GM19240 (cell line): ENCODE data around the gene BCLAF3.

Source experiments
- DNase-seq: peaks from one replicate; pipeline ENCODE4 v3.0.0; 2011; ENCODE audit warnings: low spot score; ENCODE audit not compliant: insufficient read length

Gene BCLAF3

DNA sequence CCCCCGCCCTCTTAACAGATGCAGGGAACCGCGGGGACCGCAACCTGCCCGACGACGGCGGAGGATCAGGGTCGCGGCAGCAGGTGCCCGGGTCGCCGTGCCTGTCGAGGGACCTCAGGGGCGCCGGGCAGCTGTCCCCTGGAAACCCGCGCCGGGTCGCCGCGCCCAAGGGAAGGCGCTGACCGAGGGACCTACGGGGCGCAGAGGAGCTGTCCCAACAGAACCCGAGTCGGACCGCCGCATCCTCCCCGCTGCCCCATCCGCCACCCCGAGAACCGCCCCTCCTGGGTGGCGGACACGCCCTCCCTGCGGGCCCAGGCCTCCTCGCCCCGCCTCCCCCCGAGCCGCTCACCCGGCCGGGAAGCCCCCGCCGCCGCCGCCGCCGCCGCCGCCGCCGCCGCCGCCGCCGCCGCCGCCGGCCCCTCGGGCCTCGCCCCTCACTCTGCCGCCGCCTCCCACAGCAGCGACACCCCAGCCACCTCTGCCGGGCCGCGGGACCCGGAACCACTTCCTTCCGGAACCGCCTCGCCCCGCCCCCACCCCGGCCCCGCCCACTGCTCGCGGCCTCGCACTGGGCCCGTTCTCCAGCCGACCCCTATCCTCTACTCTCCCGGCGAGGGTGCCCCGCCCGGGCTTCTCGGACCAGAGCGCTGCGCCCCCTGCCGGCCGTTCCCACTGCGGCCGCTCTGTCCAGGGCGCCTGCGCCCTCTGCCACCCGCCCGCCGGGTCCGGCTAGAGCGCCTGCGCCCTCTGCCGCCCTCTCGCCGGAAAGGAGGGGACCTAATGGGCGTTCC is at the start of gene BCLAF3:
Gene BCLAF3, minus strand, starts transcription at position 506 of the 794 bp plus-strand sequence. CDS start 20,797 bp downstream, outside the sequence.
- DNase-seq = peak; percentile 86

- DNase-seq = no peak
Measured at GRCh38 chrX:20038966-20039365, 48.1 kb upstream of the BCLAF3 start.

- no peak for DNase-seq
Measured at GRCh38 chrX:20037186-20037585, 46.3 kb upstream of the BCLAF3 start.

GRCh38 chrX:20032201-20032600 is 41.3 kb upstream of the BCLAF3 start:
- no peak for DNase-seq

GRCh38 chrX:20029728-20030127 is 38.9 kb upstream of the BCLAF3 start:
- no peak for DNase-seq

DNA sequence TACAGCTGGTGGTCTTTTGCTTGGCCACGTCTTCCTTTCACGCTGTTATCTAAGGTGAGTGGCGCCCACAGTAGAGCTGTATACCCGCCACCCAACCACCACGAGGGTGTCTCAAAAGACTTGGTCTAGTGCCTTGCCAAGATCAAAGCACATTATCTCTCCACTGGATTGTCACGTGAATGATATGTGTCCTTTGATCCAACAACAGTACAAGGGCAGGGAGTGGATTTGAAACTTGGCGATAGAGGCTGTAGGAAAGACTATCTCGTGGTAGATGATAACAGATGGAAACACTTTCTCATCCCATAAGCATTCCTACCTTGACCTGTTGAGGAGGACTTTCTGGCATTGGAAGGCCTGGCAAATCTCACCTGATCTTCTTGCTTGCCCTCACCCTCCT is 37.7 kb upstream of the BCLAF3 start:
- no peak for DNase-seq

GRCh38 chrX:20026278-20026677 is 35.4 kb upstream of the BCLAF3 start:
- DNase-seq = no peak

DNA sequence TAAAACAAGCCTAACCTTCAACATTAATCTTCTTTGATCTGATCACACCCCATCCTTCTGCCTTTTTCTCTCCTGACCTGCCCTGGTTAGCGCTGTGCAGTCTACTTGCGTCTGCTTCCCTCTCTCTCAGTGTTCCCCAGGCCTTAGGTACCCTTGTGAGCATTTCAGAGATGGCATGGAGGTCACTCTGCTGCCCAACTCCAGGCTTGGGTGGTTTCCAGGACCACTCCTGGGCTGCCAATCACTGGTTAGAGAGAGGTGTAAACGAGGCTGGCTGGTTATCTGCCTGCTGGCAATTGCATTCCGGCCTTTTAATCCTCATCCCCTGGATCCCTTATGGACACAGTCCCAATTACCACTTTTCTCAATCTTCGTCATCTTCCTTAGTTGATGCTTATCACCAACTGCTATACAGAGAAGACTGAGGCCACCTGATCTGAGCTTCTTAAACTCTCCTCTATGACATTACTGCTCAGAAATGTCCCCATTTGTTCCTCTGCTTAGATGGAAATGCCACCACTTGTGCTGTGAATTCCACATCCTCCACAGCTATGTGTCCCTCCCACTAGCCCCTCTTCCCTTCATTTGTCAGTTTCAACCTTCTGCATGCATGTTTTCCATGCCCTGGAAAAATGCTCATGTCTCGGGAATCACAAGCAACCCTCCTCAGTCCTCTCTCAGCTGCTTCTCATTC is 29.0 kb upstream of the BCLAF3 start:
- no peak for DNase-seq

DNA sequence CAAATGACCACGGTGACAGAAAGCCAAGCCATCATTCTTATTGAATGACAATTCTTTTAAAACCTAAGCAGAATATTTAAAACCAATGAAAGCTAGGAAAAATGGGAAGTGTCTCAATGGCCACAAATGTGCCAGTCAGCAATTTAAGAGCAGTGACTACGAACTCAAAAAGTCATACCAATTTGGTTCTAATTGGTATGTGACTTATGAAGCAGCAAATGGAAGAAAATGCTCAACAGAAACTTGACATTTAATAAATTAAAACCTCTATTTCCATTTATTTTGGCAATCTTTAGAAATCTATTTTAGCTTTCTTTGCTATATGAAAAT is 25.7 kb upstream of the BCLAF3 start:
- no peak for DNase-seq

GRCh38 chrX:20015945-20016615 is 25.2 kb upstream of the BCLAF3 start:
- no peak for DNase-seq

DNA sequence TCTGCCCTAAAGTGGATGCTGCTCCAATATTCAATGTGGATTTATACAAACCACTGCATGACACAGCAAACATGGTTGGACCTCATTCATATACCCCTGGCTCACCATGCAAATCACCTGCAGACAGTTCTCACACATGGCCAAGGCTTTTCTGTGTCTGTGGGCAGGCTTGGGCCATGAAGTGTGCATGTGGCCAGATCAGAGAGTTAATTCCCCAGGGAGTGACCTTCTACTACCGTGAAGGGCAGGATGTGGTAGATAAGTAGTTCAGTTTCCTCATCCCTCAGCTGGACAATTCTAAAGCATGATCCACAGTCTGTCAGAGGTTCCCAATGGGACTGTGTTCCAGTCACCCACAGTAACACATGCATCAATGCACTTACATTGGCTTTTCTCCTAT is 24.6 kb upstream of the BCLAF3 start:
- DNase-seq = no peak

DNA sequence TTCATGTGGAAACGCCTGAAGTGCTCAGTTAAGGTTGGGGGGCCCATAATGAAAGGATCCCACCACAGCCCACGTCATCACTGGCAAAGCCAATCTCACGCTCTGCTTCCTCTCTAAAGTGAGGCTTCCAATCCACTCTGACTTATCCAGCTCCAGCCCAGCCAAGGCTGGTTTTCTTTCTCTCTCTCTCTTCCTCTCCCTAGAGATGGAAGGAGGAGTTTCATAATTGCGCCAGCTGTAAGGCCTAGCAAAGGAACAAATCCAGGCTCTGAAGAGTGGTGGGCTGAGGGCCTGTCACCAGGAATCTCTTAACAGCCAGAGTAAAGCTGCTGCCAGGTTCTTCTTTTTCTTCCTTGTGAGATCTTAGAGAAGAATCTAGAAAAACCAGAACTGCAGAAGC is 20.7 kb upstream of the BCLAF3 start:
- DNase-seq = no peak

- DNase-seq = no peak
Measured at GRCh38 chrX:20007962-20008622, 17.2 kb upstream of the BCLAF3 start.

- no peak for DNase-seq
Measured at GRCh38 chrX:20005883-20006282, 15.0 kb upstream of the BCLAF3 start.

DNA sequence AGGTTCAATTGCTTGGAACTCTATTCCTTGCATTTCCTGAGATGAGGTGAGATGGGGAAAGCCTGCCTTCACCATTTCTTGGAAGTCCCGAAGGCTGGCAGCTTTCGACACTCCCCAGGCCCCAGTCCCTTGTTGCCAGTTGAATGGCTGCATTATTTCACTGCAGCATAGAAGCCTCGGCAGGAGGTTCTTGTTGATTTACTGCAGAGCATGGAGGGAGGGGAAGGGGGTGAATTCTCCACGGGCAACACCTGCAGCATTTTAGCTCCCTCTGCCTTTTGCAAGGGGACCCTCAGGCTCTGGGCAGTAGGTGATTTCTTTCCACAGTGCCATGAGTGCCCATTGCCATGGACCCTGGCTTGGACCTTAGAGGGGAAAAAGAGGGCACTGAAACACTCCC is 10.7 kb upstream of the BCLAF3 start:
- no peak for DNase-seq

DNA sequence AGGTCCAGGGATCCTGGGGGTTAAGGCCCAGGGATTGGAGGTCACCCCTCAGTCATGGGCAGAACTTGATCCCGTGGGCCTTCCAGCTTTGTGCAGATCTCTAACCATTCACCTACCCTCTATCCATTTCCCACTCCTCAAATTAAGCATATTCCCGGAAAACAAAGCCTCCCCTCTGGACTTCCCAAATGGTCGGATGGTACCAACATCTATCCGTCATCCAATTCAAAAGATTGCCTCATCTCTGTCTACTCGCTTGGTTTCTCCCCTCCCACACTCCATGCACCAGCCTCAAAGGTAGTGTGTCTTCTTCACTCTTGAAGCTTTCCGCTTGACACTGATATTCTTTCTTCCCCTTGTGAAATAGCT is 473 bp upstream of the BCLAF3 start:
- DNase-seq = no peak

GRCh38 chrX:19990151-19990555 is 708 bp downstream of the BCLAF3 start:
- DNase-seq = no peak

- DNase-seq = no peak
Measured at GRCh38 chrX:19987856-19988255, 3.0 kb downstream of the BCLAF3 start.

DNA sequence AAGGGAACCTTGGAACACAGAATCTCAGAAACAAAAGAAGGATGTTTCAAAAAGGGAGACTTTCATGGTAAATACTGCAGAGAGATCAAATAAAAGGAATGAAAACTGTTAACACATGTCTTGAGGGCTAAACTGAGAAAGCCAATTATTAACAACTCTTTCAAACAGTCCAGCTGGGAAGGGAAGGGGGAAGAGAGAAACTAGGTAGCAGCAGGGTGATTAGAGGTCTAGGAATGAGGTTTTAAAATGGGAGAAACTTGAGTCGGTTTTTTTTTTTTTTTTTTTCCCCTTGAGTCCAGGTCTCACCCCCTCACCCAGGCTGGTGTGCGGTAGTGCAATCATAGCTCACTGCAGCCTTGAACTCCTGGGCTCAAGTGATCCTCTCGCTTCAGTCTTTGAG is 4.3 kb downstream of the BCLAF3 start:
- DNase-seq = no peak

- DNase-seq = no peak
Measured at GRCh38 chrX:19981947-19982346, 8.9 kb downstream of the BCLAF3 start.

DNA sequence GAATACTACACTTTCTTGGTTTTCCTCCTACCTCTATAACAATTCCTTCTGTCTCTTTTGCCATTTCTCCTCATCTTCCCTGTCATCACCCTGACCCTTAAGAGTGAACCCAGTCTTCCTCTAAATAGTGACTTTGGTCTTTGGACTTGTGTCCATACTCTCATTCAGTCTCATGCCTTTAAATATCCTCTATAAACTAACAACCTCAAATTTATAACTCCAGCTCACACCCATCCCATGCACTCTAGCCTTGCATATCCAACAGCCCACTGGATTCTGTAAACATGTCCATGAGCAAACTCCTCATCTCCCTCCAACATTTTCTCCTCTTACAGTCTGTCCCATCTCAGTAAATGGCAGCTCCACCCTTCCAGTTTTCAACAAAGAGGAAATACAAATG is 15.0 kb downstream of the BCLAF3 start:
- DNase-seq = no peak

GRCh38 chrX:19972984-19973383 is 17.9 kb downstream of the BCLAF3 start:
- no peak for DNase-seq
